ENCODE results near the gene LZTS3. TPM values are rescaled to one million over a fixed set of nuclear protein-coding genes. Genes with fewer than 3 reads are reported as not detected.

LZTS3 gene
- total and polyA plus RNA-seq, 2 of the 8 experiments (the other 6 are each of a cell fraction or from before 2014, with no cell fraction given) = 31.8 to 33.5 TPM

- FAIRE-seq = no peak
- 91% methylated on average over 18 of the region's 18 CpGs; no CpG with 5 or more reads in 1 of the 2 experiments for WGBS, 2 experiments (ENCODE audit: extremely low coverage in 1 of 2, insufficient coverage in 1 of 2, insufficient read length in 1 of 2, insufficient replicate concordance in 2 of 2, low coverage in 1 of 2, low lambda C conversion rate in 2 of 2, missing lambda C conversion rate in 1 of 2)
- TF ChIP-seq RBBP5 (IDR thresholded peaks at IDR 0.05; ENCODE audit: borderline replicate concordance, low read depth, low read length) (no peak), KDM1A (IDR thresholded peaks at IDR 0.05; ENCODE audit: borderline replicate concordance, low read length) (no peak), CEBPB (IDR thresholded peaks at IDR 0.05; ENCODE audit: low read depth, low read length) (no peak), KDM4A (IDR thresholded peaks at IDR 0.05; ENCODE audit: low read depth, low read length, severe bottlenecking) (no peak), CBX5 (IDR thresholded peaks at IDR 0.05; ENCODE audit: low read depth, low read length) (no peak), CTBP2 (IDR thresholded peaks at IDR 0.05; ENCODE audit: borderline replicate concordance, insufficient read depth, insufficient read length, low read length) (no peak), RFX5 (IDR thresholded peaks at IDR 0.05; ENCODE audit: borderline replicate concordance, low read depth, low read length) (no peak), ATF3 (IDR thresholded peaks at IDR 0.05; ENCODE audit: insufficient read depth, low read depth, low read length) (no peak)
Measured at GRCh38 chr20:3192226-3193015, 19.1 kb upstream of the LZTS3 start.

More at GRCh38 chr20:3192226-3193015, 19.1 kb upstream of the LZTS3 start:
- no peak overlapping the region for H2BK120ac ChIP-seq (replicated peaks; ENCODE audit: low read depth, low read length)
- no peak overlapping the region for H4K8ac ChIP-seq (ENCODE audit: extremely low read depth, insufficient read depth, low read length)
- H3K36me3 ChIP-seq (ENCODE audit: control insufficient read depth in 2 of 4, insufficient read depth in 4 of 4, low read length in 3 of 4) = peaks cover 20 to 64% (median 41%) of the 10 kb centered on the region in 4 experiments
- H3K79me1 ChIP-seq (ENCODE audit: low read depth, low read length) = no peaks in the 10 kb centered on the region
- no peak overlapping the region for H3K27ac ChIP-seq (ENCODE audit: low read depth, low read length)
- no peak overlapping the region for H3K18ac ChIP-seq (ENCODE audit: extremely low read depth, low read length)
- no peaks in the 10 kb centered on the region for H3K79me2 ChIP-seq (ENCODE audit: control insufficient read depth in 1 of 2, insufficient read depth in 2 of 2, low read length in 2 of 2)
- no peak overlapping the region for H3K4me3 ChIP-seq (ENCODE audit: extremely low read depth in 1 of 4, insufficient read depth in 2 of 4, low read depth in 3 of 4, low read length in 4 of 4)
- H3K23ac ChIP-seq (ENCODE audit: insufficient read length) = no peak overlapping the region
- no peak overlapping the region for H4K5ac ChIP-seq (ENCODE audit: insufficient read length, low read depth, low read length)
- no peak overlapping the region for H3K4me2 ChIP-seq (ENCODE audit: insufficient read depth in 1 of 2, low read depth in 2 of 2, low read length in 2 of 2)
- no peaks in the 10 kb centered on the region for H3K4me1 ChIP-seq (replicated peaks in 1 of 4; ENCODE audit: control insufficient read depth in 3 of 4, insufficient read depth in 4 of 4, low read length in 3 of 4)
- no peak overlapping the region for H3K9ac ChIP-seq (replicated peaks in 1 of 4; ENCODE audit: extremely low read depth in 1 of 4, low read depth in 3 of 4, low read length in 3 of 4)
- no peak overlapping the region for H2BK20ac ChIP-seq (ENCODE audit: low read length)
- DNase-seq (ENCODE audit: low read depth in 1 of 2, low spot score in 2 of 2) = no peak
- H2BK5ac ChIP-seq (ENCODE audit: low read depth, low read length) = no peak overlapping the region
- ChIA-PET CTCF (ENCODE audit: partially characterized antibody) (interaction anchor here (1.1 kb wide), 1 partner anchor 28 kb away, joined by 4 read pairs; no protein-coding TSS in a partner anchor), POLR2A (ENCODE audit: partially characterized antibody) (interaction anchor here (0.8 to 1.7 kb wide), 5 partner anchors 10 to 33 kb away, joined by 3 to 4 read pairs (median 4); partner anchors contain the start of genes FASTKD5 and UBOX5)
- no peak overlapping the region for H3K4ac ChIP-seq (replicated peaks; ENCODE audit: insufficient read length, low read depth, low read length)
- H3K14ac ChIP-seq (ENCODE audit: insufficient read length) = no peak overlapping the region
- no peaks in the 10 kb centered on the region for H3K23me2 ChIP-seq (ENCODE audit: low read depth, low read length)
- no peak overlapping the region for H2AK5ac ChIP-seq (ENCODE audit: low read depth, low read length)
- no peaks in the 10 kb centered on the region for H3K9me3 ChIP-seq (ENCODE audit: insufficient read depth in 2 of 2, low read depth in 1 of 2, low read length in 1 of 2)
- no peak overlapping the region for H2BK15ac ChIP-seq (ENCODE audit: low read length)
- H3K27me3 ChIP-seq (replicated peaks in 1 of 4; ENCODE audit: control insufficient read depth in 3 of 4, extremely low read depth in 1 of 4, insufficient read depth in 3 of 4, low read length in 3 of 4) = no peaks in the 10 kb centered on the region
- peaks cover 6 to 13% of the 10 kb centered on the region in 2 experiments for H4K20me1 ChIP-seq (replicated peaks in 1 of 2; ENCODE audit: control insufficient read depth in 1 of 2, insufficient read depth in 2 of 2, low read length in 2 of 2)
- H2AFZ ChIP-seq (ENCODE audit: low read length) = no peak overlapping the region
- H4K91ac ChIP-seq (replicated peaks; ENCODE audit: insufficient read length, low read length) = no peak overlapping the region
- H2BK12ac ChIP-seq (ENCODE audit: low read depth, low read length) = no peak overlapping the region
- no peak overlapping the region for H3K56ac ChIP-seq (replicated peaks; ENCODE audit: insufficient read length, low read depth, low read length)

Measured in H1 (cell line).